Ecto neural progenitor cell (in vitro differentiated cells): ENCODE data around the gene GRK5.

ENCODE experiments used
- DNase-seq: peaks from one replicate; pipeline ENCODE4 v3.0.0-alpha.2; 2018; ENCODE audit warnings: low spot score

Gene GRK5

GRCh38 chr10:119483839-119484238 lies 276.5 kb downstream of the GRK5 start:
- no peak for DNase-seq

DNA sequence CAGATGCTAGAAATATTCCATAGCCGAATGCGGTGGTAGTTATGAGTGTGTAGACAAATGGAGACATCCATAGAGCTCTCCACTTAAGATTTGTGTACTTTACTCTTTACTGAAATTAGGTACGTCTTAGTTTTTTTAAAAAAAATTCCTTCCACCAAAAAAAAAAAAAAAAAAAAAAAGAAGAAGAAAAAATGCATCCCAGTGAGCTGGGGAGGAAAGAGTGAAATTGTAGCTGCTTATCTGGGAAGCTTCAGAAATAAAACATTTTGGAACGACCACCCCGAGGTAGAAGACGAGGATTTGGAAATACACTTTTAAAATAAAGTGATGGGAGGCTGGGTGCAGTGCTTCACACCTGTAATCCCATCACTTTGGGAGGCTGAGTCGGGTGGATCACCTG lies 281.3 kb downstream of the GRK5 start:
- DNase-seq = no peak

DNA sequence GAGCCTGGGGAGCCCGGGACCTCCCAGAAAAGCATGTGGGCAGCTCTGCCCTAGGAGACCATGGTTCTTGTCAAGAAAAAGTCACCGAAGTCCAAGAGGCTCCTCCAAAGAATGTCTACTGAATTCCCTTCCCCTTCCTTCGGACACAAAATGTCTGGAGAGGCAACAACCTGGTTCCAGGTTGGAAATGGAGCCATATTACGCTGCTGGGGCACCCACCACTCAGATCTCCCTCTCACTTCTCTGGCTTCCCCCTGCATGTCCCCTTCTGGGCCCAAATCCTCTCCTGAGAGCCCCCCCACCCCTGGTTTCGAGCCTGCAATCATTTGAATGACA lies 282.6 kb downstream of the GRK5 start:
- DNase-seq = no peak

DNA sequence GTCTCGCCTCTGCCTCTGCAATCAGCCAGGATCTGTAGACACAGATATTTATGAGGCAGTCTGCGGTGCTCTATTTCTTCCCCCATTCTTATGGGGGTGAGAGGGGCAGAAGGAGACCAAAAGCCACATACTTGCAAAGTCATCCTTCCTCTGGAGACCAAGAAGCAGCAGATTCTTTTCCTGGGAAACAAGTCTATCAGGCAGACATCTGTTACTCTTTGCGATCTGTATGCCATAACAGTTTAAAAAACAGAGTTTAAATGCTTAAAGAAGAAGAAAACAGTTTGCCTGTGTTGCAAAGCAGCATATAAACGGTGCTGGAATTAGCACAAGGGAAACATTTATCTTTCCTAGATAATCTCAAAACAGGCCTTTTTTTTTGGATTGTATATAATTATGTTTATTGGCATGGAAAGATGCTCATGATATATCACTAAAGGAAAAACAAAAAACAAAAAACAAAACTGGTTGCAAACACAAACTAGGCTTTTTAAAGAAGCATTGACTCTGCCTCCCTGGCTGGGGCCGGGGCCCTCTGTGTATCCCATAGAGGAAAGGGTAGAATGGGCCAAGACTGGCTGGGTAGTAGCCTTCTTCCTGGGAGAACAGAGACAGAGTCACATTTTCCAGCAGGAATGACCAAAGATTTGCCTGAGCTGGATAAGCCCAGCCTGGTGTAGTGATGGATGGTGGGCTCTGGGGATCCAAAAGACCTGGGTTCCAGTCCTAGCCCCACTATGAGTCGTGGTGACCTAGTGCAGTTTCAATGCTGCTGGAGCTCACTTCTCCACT lies 284.8 kb downstream of the GRK5 start:
- DNase-seq = no peak

DNA sequence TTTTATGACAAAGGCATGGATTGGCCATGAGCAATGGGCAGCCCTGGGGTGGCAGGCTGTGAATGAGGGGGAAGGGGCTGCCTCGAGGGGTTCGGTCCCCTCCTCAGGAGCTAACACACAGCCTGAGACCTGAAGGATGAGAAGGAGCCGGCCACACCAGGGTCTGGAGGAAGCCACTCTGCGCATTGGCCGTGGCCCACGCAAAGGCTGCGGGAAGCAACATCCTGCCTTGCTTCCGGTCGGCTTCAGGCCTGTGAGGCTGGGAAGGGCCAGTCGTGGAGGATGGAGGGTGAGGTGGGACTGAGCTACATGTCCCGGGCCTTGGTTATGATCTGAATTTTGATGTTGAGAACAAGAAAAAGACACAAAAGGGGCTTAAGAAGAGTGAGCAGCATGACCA lies 285.8 kb downstream of the GRK5 start:
- no peak for DNase-seq

GRCh38 chr10:119494236-119495020 lies 287.1 kb downstream of the GRK5 start:
- no peak for DNase-seq

- no peak for DNase-seq
These were observed 287.7 kb downstream of the GRK5 start for GRCh38 chr10:119495021-119495505.

GRCh38 chr10:119495545-119495944 lies 288.2 kb downstream of the GRK5 start:
- no peak for DNase-seq

DNA sequence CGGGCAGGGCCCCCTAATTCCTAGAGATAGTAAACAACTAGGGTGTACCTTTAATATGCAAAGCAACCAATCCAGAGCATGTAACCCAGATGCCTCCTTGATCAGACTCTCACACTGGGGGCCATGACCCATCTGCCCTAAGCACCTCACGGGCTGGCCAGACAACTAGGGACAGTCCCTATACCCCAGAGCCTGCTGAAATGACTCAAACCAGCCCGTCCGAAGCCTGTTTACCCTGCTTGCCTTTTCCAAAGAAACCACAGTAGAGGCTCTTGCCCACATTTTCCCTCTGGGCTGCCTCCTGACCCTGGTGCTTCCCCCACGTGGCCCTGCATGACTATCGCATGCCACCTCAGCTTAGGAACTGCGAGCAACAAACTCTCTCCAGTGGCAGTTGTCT lies 288.9 kb downstream of the GRK5 start:
- no peak for DNase-seq

- no peak for DNase-seq
These were observed 289.9 kb downstream of the GRK5 start for GRCh38 chr10:119497243-119497642.

DNA sequence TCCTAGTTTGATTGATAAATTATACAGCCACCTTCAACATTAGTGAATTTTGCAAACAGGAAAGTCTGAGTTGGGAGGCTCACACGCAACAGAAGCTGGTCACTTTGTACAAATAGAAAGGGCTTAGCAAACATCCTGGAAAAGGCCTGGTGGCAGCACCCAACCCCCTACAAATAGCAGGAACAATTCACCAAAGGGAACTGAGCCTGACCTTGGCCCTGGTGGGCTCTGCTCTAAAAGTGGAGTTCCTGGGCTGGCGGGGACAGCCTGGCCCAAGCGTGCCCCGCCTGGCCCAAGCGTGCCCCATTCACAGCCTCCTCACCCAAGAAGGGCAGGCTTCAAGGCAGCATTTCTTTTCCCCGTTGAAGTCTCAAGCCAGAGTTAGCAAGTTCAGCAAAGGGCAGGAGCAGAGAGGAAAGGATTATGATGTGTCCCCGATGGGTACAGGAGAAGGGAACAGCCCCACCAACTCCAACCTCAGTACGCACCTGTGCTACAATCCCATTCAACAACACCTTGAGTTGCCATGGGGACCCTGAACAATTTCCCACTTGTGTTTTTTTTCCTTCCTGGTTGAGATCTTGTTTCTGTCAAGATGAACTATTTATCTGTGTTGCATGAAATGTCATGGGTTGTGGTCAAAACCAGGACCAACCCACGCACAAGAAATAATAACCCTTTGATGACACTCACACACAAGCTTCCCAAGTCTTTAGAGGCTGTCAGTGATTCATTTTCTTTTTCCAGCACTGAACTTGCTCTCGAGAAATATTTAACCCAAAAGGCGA lies 291.7 kb downstream of the GRK5 start:
- no peak for DNase-seq

GRCh38 chr10:119499677-119500002 lies 292.3 kb downstream of the GRK5 start:
- no peak for DNase-seq

DNA sequence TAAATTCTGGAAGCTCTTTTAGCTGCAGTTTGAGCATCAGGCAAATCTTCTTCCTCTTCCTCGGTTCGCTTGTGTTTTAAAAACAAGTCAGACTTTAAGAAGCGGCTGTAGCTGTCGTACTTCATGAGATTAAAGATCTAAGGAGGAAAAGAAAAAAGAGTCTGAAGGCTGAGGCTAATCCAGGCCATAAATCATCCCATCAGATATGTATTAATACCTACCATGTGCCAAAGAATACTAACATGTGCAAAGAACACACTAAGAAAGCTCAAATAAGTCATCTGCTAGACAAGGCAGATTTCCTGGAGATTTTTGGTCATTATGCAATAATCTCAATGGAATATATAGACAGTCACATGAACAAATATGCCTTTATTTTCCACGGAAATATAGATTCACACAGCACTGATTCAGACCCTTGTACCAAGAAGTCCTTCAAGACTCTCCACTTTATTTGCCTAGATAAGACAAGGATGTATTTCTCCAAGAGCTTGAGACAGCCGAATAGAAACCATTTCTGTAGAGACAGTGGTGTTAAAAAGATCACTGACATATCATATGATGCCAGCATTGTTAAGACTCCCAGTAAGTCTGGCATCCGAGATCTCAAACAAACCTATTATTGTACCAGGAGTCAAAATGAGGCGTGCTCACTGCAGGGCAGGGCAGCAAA lies 292.9 kb downstream of the GRK5 start:
- DNase-seq = no peak

GRCh38 chr10:119500821-119501220 lies 293.4 kb downstream of the GRK5 start:
- DNase-seq = no peak

- DNase-seq = no peak
These were observed 294.3 kb downstream of the GRK5 start for GRCh38 chr10:119501690-119502089.

- no peak for DNase-seq
These were observed 294.8 kb downstream of the GRK5 start for GRCh38 chr10:119502209-119502608.

DNA sequence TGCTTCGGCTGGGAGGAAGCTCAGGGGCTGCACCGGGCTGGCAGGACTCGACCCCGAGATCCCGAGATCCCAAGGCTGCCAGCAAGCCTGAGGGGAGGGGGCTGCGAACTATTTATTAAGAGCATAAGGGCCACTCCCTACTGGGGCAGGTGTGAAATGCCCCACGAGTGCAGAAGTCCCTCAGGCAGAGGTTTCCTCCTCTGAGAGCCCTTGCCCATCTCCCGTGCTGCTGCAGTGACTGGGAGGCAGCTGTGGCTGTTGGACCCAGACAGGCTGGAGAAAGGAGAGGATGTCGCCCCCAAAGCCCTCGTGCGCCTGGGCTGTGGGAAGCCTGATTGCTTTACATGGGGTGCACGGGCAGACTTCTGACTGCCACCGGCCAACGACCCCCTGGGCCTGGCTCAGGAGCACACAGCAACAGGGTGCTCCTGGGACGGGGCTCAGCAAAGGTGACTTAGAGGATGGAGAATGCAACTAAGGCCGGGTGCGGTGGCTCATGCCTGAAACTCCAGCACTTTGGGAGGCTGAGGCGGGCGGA lies 295.3 kb downstream of the GRK5 start:
- DNase-seq = no peak

GRCh38 chr10:119503821-119504220 lies 296.4 kb downstream of the GRK5 start:
- DNase-seq = no peak

DNA sequence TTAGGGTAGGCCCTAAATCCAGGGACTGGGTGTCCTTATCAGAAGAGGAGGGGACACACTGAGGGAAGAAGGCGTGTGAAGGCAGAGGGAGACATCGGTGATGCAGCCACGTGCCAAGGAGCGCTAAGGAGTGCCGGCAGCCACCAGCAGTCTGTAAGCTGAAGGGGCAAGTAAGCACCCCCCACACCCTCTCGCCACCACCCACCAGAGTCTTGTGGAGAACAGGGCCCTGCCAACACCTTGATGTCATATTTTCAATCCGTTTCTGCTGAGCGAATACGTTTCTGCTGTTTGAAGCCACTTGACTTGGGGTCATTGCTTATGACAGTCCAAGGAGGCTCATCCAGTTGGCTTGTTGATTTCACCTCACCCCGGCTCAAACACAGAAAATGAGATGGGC lies 297.3 kb downstream of the GRK5 start:
- no peak for DNase-seq

- no peak for DNase-seq
These were observed 297.8 kb downstream of the GRK5 start for GRCh38 chr10:119505131-119505551.
